ENCODE data around the gene C7. TPM values are rescaled to one million over a fixed set of nuclear protein-coding genes. Genes with fewer than 3 reads are reported as not detected.
"Not testable (repeated sequence)": the region's sequence is repeated elsewhere in the genome, so short reads cannot be mapped to it uniquely, and the experiment has no call there.

Gene C7
- total RNA-seq, 4 donors from 2014 or later = 87.0 to 239 (median 104) TPM

DNA sequence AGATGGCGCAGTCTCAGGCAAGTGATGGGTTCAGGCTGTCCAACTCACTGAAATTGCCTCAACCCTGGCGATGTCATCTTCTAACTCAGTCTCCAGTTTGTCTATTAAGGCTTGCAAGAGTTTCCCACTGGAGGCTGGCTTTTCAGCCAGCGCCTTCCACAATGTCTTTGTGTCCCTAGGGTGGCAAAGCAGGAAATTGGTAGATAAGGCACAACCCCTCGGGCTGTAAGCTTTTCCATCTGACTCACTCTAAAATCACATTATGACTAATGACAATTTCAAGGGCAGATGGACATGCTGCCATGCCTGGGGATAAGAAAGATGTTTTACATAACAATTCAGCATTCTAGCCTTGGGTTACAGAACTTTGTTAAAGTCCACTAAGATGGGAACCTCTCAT is 99.9 kb downstream of the C7 start:
- WGBS, 2 donors = 80 to 85% methylated on average over 4 of the region's 4 CpGs
- Histone ChIP-seq H3K9me3 (peaks cover 0 to 4% (median 0%) of the 10 kb centered on the region in 4 donors), H3K4me1 (no peaks in the 10 kb centered on the region), H3K27me3 (no peaks in the 10 kb centered on the region), H3K27ac (no peak overlapping the region), H3K36me3 (no peaks in the 10 kb centered on the region), H3K4me3 (no peak overlapping the region)
- no peak for TF ChIP-seq EP300 (IDR thresholded peaks at IDR 0.05)
- TF ChIP-seq, protein P1, sequence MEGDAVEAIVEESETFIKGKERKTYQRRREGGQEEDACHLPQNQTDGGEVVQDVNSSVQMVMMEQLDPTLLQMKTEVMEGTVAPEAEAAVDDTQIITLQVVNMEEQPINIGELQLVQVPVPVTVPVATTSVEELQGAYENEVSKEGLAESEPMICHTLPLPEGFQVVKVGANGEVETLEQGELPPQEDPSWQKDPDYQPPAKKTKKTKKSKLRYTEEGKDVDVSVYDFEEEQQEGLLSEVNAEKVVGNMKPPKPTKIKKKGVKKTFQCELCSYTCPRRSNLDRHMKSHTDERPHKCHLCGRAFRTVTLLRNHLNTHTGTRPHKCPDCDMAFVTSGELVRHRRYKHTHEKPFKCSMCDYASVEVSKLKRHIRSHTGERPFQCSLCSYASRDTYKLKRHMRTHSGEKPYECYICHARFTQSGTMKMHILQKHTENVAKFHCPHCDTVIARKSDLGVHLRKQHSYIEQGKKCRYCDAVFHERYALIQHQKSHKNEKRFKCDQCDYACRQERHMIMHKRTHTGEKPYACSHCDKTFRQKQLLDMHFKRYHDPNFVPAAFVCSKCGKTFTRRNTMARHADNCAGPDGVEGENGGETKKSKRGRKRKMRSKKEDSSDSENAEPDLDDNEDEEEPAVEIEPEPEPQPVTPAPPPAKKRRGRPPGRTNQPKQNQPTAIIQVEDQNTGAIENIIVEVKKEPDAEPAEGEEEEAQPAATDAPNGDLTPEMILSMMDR (IDR thresholded peaks at IDR 0.05) = no peak
- no peak for TF ChIP-seq POLR2A (IDR thresholded peaks at IDR 0.05)
- no peak for DNase-seq (ENCODE audit: low spot score in 2 of 2)

DNA sequence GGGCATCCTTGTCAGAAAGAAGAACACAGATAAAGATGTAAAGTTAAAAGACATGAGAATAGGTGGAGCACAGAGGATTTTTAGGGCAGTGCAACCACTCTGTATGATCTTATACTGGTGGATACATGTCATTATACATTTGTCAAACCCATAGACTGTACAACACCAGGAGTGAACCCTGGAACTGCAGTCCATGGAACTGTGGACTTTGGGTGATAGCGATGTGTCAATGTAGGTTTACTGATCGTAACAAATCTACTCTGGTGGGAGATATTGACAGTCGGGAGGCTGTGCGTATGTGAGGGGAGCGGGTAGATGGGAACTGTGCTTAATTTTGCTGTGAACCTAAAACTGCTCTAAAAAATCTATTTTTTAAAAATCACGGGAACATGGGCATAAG is 101.3 kb downstream of the C7 start:
- no peaks in the 10 kb centered on the region for H3K4me1 ChIP-seq
- TF ChIP-seq EP300 (IDR thresholded peaks at IDR 0.05) (no peak), POLR2A (IDR thresholded peaks at IDR 0.05) (no peak)
- TF ChIP-seq, protein P1 (IDR thresholded peaks at IDR 0.05) = no peak
- WGBS, 2 donors = 93 to 97% methylated on average over 6 of the region's 6 CpGs
- H3K27ac ChIP-seq = no peak overlapping the region
- no peaks in the 10 kb centered on the region for H3K27me3 ChIP-seq
- H3K9me3 ChIP-seq = peaks cover 0 to 7% (median 0%) of the 10 kb centered on the region in 4 donors
- no peak for DNase-seq (ENCODE audit: low spot score in 2 of 2)
- H3K36me3 ChIP-seq = no peaks in the 10 kb centered on the region
- no peak overlapping the region for H3K4me3 ChIP-seq

DNA sequence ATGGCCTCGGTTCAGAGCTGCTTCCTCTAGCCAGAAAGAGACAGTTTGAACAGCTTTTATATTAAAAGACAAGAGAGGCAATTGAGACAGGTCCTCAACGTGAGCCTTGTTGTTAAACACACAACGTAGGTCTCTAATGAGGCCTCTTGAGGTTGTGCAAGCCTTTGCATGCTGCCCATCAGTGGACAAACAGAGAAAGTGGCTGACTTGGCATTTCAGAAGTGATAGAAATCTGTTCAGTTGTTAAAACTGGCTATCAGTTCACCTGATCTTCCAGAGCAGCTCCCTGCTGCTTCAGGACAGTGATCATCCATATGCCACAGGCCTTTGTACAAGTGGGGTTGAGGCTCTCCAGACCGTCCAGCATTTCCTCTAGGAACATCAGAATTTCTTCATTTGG is 103.0 kb downstream of the C7 start:
- 54 to 60% methylated on average over 4 of the region's 4 CpGs for WGBS, 2 donors
- DNase-seq (ENCODE audit: low spot score in 2 of 2) = no peak
- Histone ChIP-seq H3K4me1 (no peaks in the 10 kb centered on the region), H3K27ac (no peak overlapping the region), H3K4me3 (no peak overlapping the region), H3K36me3 (no peaks in the 10 kb centered on the region), H3K27me3 (no peaks in the 10 kb centered on the region), H3K9me3 (peaks cover 0 to 7% (median 0%) of the 10 kb centered on the region in 4 donors)
- no peak for TF ChIP-seq POLR2A (IDR thresholded peaks at IDR 0.05)
- no peak for TF ChIP-seq EP300 (IDR thresholded peaks at IDR 0.05)
- TF ChIP-seq, protein P1 (IDR thresholded peaks at IDR 0.05) = no peak

DNA sequence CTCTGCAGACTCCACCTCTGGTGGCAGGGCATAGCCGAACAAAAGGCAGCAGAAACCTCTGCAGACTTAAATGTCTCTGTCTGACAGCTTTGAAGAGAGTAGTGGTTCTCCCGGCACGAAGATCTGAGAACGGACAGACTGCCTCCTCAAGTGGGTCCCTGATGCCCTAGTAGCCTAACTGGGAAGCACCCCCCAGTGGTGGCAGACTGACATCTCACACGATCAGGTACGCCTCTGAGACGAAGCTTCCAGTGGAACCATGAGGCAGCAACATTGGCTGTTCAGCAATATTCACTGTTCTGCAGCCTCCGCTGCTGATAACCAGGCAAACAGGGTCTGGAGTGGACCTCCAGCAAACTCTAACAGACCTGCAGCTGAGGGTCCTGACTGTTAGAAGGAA is 113.3 kb downstream of the C7 start:
- not testable (repeated sequence) for H3K4me1 ChIP-seq, H3K4me3 ChIP-seq
- WGBS, 2 donors = 93 to 96% methylated on average over 3 to 8 of the region's 8 CpGs

More for the DNA sequence above, 113.3 kb downstream of the C7 start:
- not testable (repeated sequence) for DNase-seq (ENCODE audit: low spot score in 2 of 2); H3K36me3 ChIP-seq; H3K27ac ChIP-seq; H3K27me3 ChIP-seq
- peaks cover 0 to 16% (median 0%) of the 10 kb centered on the region in 4 donors for H3K9me3 ChIP-seq

Small RNA genes lying within 50 kb of the gene (small RNA-seq; reads per million reads assigned to genes)
- gene AC114967.1 (not detected), gene RNU7-161P (not detected)

Other genes starting within 250 kb of the C7 start
- 10 to 100 TPM; 21.6 to 72.3 (median 57.0) TPM for gene PTGER4, start 229.6 kb upstream of the C7 start, total RNA-seq
- 10 to 100 TPM; 11.4 to 27.1 (median 19.9) TPM for gene TTC33, start 153.5 kb upstream of the C7 start, total RNA-seq
- gene PRKAA1, start 111.1 kb upstream of the C7 start, total RNA-seq = 10 to 100 TPM; 66.2 to 86.1 (median 77.9) TPM
- 100 to 1,000 TPM; 117 to 365 (median 159) TPM for gene RPL37, start 74.3 kb upstream of the C7 start, total RNA-seq
- 10 to 100 TPM in 3 of 4 donors, 1 to 10 TPM in 1; 7.6 to 16.1 (median 11.3) TPM for gene CARD6, start 68.1 kb upstream of the C7 start, total RNA-seq
- not detected for gene MROH2B, start 161.8 kb downstream of the C7 start, total RNA-seq

Data from tibial nerve (tissue), 4 donors.